HepG2 (cell line): Measurements from ENCODE around the gene TNS1. TPM values are rescaled to one million over a fixed set of nuclear protein-coding genes. Genes with fewer than 3 reads are reported as not detected.

ENCODE experiments used
- ATAC-seq: fragments of 200-7000 bp; cut with Tn5 transposase; 3 replicates; pipeline ENCODE4 v1.9.1; 2020; ENCODE audit warnings: mild to moderate bottlenecking, moderate library complexity
- BruUV-seq: library from RNA; stranded (reverse); fragments of 400-500 nt; replicated peaks from 2 replicates; lab custom pipeline; 2021; lab: Mats Ljungman, UMichigan
- CTCF ChIA-PET: fragments of 300-600 bp; formaldehyde crosslinking; extraction: SDS; loops from one replicate; lab custom pipeline; 2021; ENCODE audit warnings: low total read pairs, inconsistent platforms, low intra/inter-chr PET ratio; lab: Yijun Ruan, JAX
- POLR2A ChIA-PET: fragments of 350-600 bp; sonication (Branson Sonifier 250); formaldehyde crosslinking; loops from one replicate; lab custom pipeline; 2020; ENCODE audit warnings: antibody characterized with exemption, inconsistent platforms; lab: Yijun Ruan, JAX
- DNase-seq: peaks from one replicate; pipeline ENCODE4 v3.0.0-alpha.2; 2015; ENCODE audit warnings: low spot score
- FAIRE-seq: peaks from 3 replicates; lab custom pipeline; 2011; peaks lifted over from hg19 to GRCh38; lab: Jason Lieb, UNC
- H2AFZ ChIP-seq: one replicate; pipeline ENCODE4 v1.6.1; 2011; ENCODE audit warnings: low read length, inconsistent platforms
- H3K27ac ChIP-seq: fragments of 300-600 bp; 3 replicates; pipeline ENCODE4 v1.8.0; 2011; ENCODE audit warnings: mixed run types, mild to moderate bottlenecking, mixed read lengths, low read length, inconsistent platforms; ENCODE audit not compliant: insufficient read depth; ENCODE audit errors: extremely low read length
- H3K27me3 ChIP-seq, 2 experiments: fragments of 200-600 bp in 1 of 2; 2 replicates in 1 of 2; 3 replicates in 1 of 2; pipeline versions ENCODE4 v1.6.0 to v1.8.0; 2011; ENCODE audit warnings: low read length in 2 of 2, mild to moderate bottlenecking in 2 of 2, moderate library complexity in 2 of 2, inconsistent platforms in 1 of 2; ENCODE audit not compliant: insufficient read depth in 2 of 2, control insufficient read depth in 1 of 2
- H3K36me3 ChIP-seq, 2 experiments: fragments of 200-600 bp in 1 of 2; replicated peaks in 1 of 2; 2 replicates in 1 of 2; 3 replicates in 1 of 2; pipeline versions ENCODE4 v1.5.1 to v1.8.0; 2011; ENCODE audit warnings: low read length in 2 of 2, inconsistent platforms in 1 of 2; ENCODE audit not compliant: insufficient read depth in 2 of 2, control insufficient read depth in 1 of 2
- H3K4me1 ChIP-seq: 2 replicates; pipeline ENCODE4 v1.5.1; 2012; ENCODE audit warnings: low read length, inconsistent platforms; ENCODE audit not compliant: insufficient read depth
- H3K4me2 ChIP-seq: 2 replicates; pipeline ENCODE4 v1.6.0; 2011; ENCODE audit warnings: low read depth, low read length, inconsistent platforms
- H3K4me3 ChIP-seq, 3 experiments: fragments of 200-600 bp in 1 of 3; sonication (generic), shearing (Covaris generic) in 1 of 3; replicated peaks in 1 of 3; 2 replicates each; pipeline ENCODE4 v1.5.1; 2011 to 2016; ENCODE audit warnings: low read length in 3 of 3, inconsistent platforms in 2 of 3, low read depth in 2 of 3, mild to moderate bottlenecking in 2 of 3, control low read depth in 1 of 3, mixed read lengths in 1 of 3; ENCODE audit not compliant: insufficient read depth in 1 of 3
- H3K79me2 ChIP-seq: one replicate; pipeline ENCODE4 v1.6.1; 2011; ENCODE audit warnings: low read length, inconsistent platforms; ENCODE audit not compliant: insufficient read depth
- H3K9ac ChIP-seq: 2 replicates; pipeline ENCODE4 v1.6.0; 2011; ENCODE audit warnings: mild to moderate bottlenecking, low read depth, low read length, inconsistent platforms; ENCODE audit not compliant: insufficient read depth
- H3K9me3 ChIP-seq: 2 replicates; pipeline ENCODE4 v1.5.1; 2012; ENCODE audit warnings: mild to moderate bottlenecking, low read length
- H4K20me1 ChIP-seq: 2 replicates; pipeline ENCODE4 v1.6.0; 2011; ENCODE audit warnings: inconsistent platforms, mild to moderate bottlenecking, low read length, moderate library complexity; ENCODE audit not compliant: insufficient read depth
- CBFB ChIP-seq: sonication (generic); formaldehyde crosslinking; IDR thresholded peaks from 2 replicates; pipeline ENCODE4 v1.4.0; 2020; ENCODE audit warnings: missing genetic modification reagents
- DPF2 ChIP-seq: sonication (generic); formaldehyde crosslinking; IDR thresholded peaks from 2 replicates; pipeline ENCODE4 v1.4.0; 2020; ENCODE audit warnings: mild to moderate bottlenecking, low read depth, missing genetic modification reagents, borderline replicate concordance
- NR2F6 ChIP-seq, 2 experiments: IDR thresholded peaks; 2 replicates each; pipeline ENCODE4 v1.6.1; 2016; ENCODE audit warnings: antibody characterized with exemption in 1 of 2, mild to moderate bottlenecking in 1 of 2
- POLR2G ChIP-seq: fragments of 200-400 bp; formaldehyde crosslinking; IDR thresholded peaks from 2 replicates; pipeline ENCODE4 v1.6.1; 2018; ENCODE audit warnings: mild to moderate bottlenecking, low read depth, low read length, moderate library complexity
- RARA ChIP-seq: IDR thresholded peaks from 2 replicates; pipeline ENCODE4 v1.6.1; 2016; ENCODE audit warnings: missing genetic modification reagents, missing compliant biosample characterization
- ZNF484 ChIP-seq: sonication (generic); formaldehyde crosslinking; IDR thresholded peaks from 2 replicates; pipeline ENCODE4 v1.5.1; 2020; ENCODE audit warnings: mild to moderate bottlenecking, low read depth, missing genetic modification reagents, borderline replicate concordance
- ZNF549 ChIP-seq: sonication (generic); formaldehyde crosslinking; IDR thresholded peaks from 2 replicates; pipeline ENCODE4 v1.5.0; 2020; ENCODE audit warnings: missing genetic modification reagents
- WGBS: methylation state at CpG from one replicate; pipeline ENCODE4 v1.1.6; 2017; ENCODE audit warnings: low lambda C conversion rate; 5-methylcytosine and 5-hydroxymethylcytosine counted together
- in situ Hi-C: cut with HindIII; loops from 2 replicates; pipeline ENCODE4 v1.10.0; 2017; ENCODE audit warnings: low pct_unique_long_range_greater_than_20kb; ENCODE audit not compliant: extremely low pct_ligation_motif_present
- intact Hi-C: fragments of 100-400 bp; cut with micrococcal nuclease; formaldehyde crosslinking; loops from one replicate; pipeline ENCODE4 v1.10.0; 2022; ENCODE audit not compliant: unreplicated experiment
- polyA plus RNA-seq, 8 experiments: library from polyadenylated mRNA; depleted of rRNA in 3 of 8; stranded (reverse) in 7 of 8; unstranded in 1 of 8; fragments of >200 nt; fragmentation: Illumina TruSeq in 4 of 8; extraction: Trizol in 4 of 8; gene quantifications; 2 replicates each; pipeline versions ENCODE4 v1.2.1 to v1.2.3, GENCODE V29; 2011 to 2016; ENCODE audit warnings: low read depth in 4 of 8, missing spikeins in 1 of 8, mixed read lengths in 1 of 8; ENCODE audit not compliant: insufficient read depth in 1 of 8
- total RNA-seq, 5 experiments: library from RNA; depleted of rRNA; stranded (reverse); fragments of >200 nt; fragmentation: Illumina TruSeq; extraction: Trizol; gene quantifications; 2 replicates each; pipeline ENCODE4 v1.2.3, GENCODE V29; 2016; ENCODE audit warnings: low read depth in 1 of 5
- TF ChIP-seq, protein P1 (sequence below): sonication (generic); formaldehyde crosslinking; IDR thresholded peaks from 2 replicates; pipeline ENCODE4 v1.5.1; 2020; ENCODE audit warnings: mild to moderate bottlenecking, missing genetic modification reagents, moderate library complexity

The TNS1 gene
- total and polyA plus RNA-seq, 2 of the 13 experiments (the other 11 are each of a cell fraction or from before 2014, with no cell fraction given): 1.9 to 118 TPM

DNA sequence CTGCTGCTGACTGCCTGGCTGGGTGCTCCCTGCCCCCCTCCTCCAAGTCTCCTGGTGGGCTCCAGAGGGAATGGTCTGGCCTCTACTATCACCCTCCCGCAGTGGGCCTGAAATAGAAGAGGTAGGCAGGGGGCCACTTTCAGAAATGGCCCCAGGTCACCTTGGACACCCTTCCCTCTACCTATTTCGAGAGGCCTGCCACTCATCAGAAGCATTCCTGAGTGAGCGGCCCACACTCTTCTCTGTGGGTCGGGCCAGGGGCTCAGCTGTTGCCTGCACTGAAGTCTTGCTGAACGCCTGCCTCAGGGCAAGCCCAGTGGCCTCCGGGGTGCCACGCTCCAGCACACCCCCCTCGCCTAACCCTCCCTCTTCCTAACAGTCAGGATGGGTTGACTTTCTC is 124.9 kb downstream of the TNS1 start (continued):
- TF ChIP-seq, protein P1, sequence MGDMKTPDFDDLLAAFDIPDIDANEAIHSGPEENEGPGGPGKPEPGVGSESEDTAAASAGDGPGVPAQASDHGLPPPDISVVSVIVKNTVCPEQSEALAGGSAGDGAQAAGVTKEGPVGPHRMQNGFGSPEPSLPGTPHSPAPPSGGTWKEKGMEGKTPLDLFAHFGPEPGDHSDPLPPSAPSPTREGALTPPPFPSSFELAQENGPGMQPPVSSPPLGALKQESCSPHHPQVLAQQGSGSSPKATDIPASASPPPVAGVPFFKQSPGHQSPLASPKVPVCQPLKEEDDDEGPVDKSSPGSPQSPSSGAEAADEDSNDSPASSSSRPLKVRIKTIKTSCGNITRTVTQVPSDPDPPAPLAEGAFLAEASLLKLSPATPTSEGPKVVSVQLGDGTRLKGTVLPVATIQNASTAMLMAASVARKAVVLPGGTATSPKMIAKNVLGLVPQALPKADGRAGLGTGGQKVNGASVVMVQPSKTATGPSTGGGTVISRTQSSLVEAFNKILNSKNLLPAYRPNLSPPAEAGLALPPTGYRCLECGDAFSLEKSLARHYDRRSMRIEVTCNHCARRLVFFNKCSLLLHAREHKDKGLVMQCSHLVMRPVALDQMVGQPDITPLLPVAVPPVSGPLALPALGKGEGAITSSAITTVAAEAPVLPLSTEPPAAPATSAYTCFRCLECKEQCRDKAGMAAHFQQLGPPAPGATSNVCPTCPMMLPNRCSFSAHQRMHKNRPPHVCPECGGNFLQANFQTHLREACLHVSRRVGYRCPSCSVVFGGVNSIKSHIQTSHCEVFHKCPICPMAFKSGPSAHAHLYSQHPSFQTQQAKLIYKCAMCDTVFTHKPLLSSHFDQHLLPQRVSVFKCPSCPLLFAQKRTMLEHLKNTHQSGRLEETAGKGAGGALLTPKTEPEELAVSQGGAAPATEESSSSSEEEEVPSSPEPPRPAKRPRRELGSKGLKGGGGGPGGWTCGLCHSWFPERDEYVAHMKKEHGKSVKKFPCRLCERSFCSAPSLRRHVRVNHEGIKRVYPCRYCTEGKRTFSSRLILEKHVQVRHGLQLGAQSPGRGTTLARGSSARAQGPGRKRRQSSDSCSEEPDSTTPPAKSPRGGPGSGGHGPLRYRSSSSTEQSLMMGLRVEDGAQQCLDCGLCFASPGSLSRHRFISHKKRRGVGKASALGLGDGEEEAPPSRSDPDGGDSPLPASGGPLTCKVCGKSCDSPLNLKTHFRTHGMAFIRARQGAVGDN: 0 out of 2 replicates have a peak, but pooled peaks have one; percentile 29
- TF ChIP-seq CBFB (CRISPR knock-in tag): no peak

DNA sequence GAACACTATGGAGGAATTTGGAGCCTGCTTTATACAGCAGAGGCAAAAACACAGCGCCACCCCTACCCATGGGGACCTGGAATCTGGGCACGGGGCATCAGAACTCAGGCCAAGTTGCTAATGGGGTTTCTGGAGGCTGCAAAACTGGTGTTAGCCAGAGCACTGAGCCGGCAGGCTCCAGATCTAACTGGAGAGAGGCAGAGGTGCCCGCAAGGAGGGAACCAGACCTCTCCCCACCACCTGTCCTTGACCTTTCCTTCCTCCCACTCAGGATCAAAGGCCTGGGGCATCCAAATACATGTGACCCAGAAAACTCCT is 126.6 kb downstream of the TNS1 start:
- H3K9ac ChIP-seq: no peak overlapping the region
- H3K36me3 ChIP-seq: peaks cover 26% of the 10 kb centered on the region in 2 experiments
- TF ChIP-seq RARA (CRISPR knock-in tag) (0 out of 2 replicates have a peak, but pooled peaks have one; percentile 18), ZNF549 (CRISPR knock-in tag) (no peak), DPF2 (CRISPR knock-in tag) (no peak), ZNF484 (CRISPR knock-in tag) (no peak), NR2F6 (IDR thresholded peaks at IDR 0.05) (peak; percentile 36; the same call in 1 of the 2 replicates), NR2F6 (CRISPR knock-in tag; IDR thresholded peaks at IDR 0.05) (0 out of 2 replicates have a peak, but pooled peaks have one; percentile 18), POLR2G (no peak)
- TF ChIP-seq, protein P1: peak; percentile 10; the same call in 1 of the 2 replicates
- TF ChIP-seq, all 625 proteins: peak for 3
- 80% methylated on average over 3 of the region's 4 CpGs for WGBS
- H3K9me3 ChIP-seq: no peaks in the 10 kb centered on the region
- ChIA-PET POLR2A (no interaction called here), CTCF (no interaction called here)
- no peak overlapping the region for H3K27ac ChIP-seq
- H3K4me2 ChIP-seq: no peak overlapping the region
- FAIRE-seq: no peak
- intact Hi-C loops: no loop called here
- peaks cover 32% of the 10 kb centered on the region; the same call in 1 of the 2 replicates for H4K20me1 ChIP-seq
- no peak overlapping the region for H2AFZ ChIP-seq
- no peak overlapping the region for H3K4me3 ChIP-seq
- H3K79me2 ChIP-seq: no peaks in the 10 kb centered on the region
- H3K27me3 ChIP-seq: no peaks in the 10 kb centered on the region
- in situ Hi-C loops: no loop called here
- DNase-seq: no peak
- H3K4me1 ChIP-seq: peaks cover 11% of the 10 kb centered on the region; the same call in 1 of the 2 replicates
- no peak for ATAC-seq
- BruUV-seq: no TSS peak
